Measurements from ENCODE around the gene CHCHD6. TPM values are rescaled to one million over a fixed set of nuclear protein-coding genes. Genes with fewer than 3 reads are reported as not detected.

CHCHD6 gene
- polyA plus RNA-seq, 1 donor from 2014 or later = 102 TPM

GRCh38 chr3:126867190-126867862 lies 163.3 kb downstream of the CHCHD6 start:
- Histone ChIP-seq H3K9me3 (ENCODE audit: low read length) (no peaks in the 10 kb centered on the region), H4K20me1 (ENCODE audit: insufficient read depth) (no peaks in the 10 kb centered on the region), H3K27me3 (ENCODE audit: insufficient read depth, low read depth, low read length) (no peaks in the 10 kb centered on the region), H3K9me2 (ENCODE audit: insufficient read depth, low read length) (no peaks in the 10 kb centered on the region), H3K4me2 (ENCODE audit: low read length) (no peak overlapping the region), H3K79me2 (replicated peaks; ENCODE audit: insufficient read depth, low read length) (no peaks in the 10 kb centered on the region), H3K4me3 (ENCODE audit: low read length) (peak overlapping the region; percentile 6), H3K9ac (ENCODE audit: low read length) (peak overlapping the region; percentile 9), H3K36me3 (ENCODE audit: insufficient read depth, low read length) (no peaks in the 10 kb centered on the region), H3K27ac (ENCODE audit: low read length) (peak overlapping the region; percentile 64), H2AFZ (ENCODE audit: low read depth, low read length) (no peak overlapping the region), H3F3A (ENCODE audit: insufficient read depth, low read length, poor library complexity, severe bottlenecking) (peaks cover 3% of the 10 kb centered on the region)
- TF ChIP-seq EP300 (conservative IDR thresholded peaks at IDR 0.05; ENCODE audit: poor library complexity, severe bottlenecking) = peak; percentile 13
- TF ChIP-seq TAF1 (IDR thresholded peaks at IDR 0.05; ENCODE audit: low read depth) = no peak

- Histone ChIP-seq H3K9me2 (ENCODE audit: insufficient read depth, low read length) (no peaks in the 10 kb centered on the region), H3F3A (ENCODE audit: insufficient read depth, low read length, poor library complexity, severe bottlenecking) (peaks cover 3% of the 10 kb centered on the region), H3K9ac (ENCODE audit: low read length) (no peak overlapping the region), H2AFZ (ENCODE audit: low read depth, low read length) (no peak overlapping the region), H3K27ac (ENCODE audit: low read length) (peak overlapping the region; percentile 64), H4K20me1 (ENCODE audit: insufficient read depth) (no peaks in the 10 kb centered on the region), H3K9me3 (ENCODE audit: low read length) (no peaks in the 10 kb centered on the region), H3K79me2 (replicated peaks; ENCODE audit: insufficient read depth, low read length) (no peaks in the 10 kb centered on the region), H3K27me3 (ENCODE audit: insufficient read depth, low read depth, low read length) (no peaks in the 10 kb centered on the region), H3K36me3 (ENCODE audit: insufficient read depth, low read length) (no peaks in the 10 kb centered on the region), H3K4me2 (ENCODE audit: low read length) (no peak overlapping the region), H3K4me3 (ENCODE audit: low read length) (peak overlapping the region; percentile 6)
- TF ChIP-seq TAF1 (IDR thresholded peaks at IDR 0.05; ENCODE audit: low read depth) (no peak), SMC3 (conservative IDR thresholded peaks at IDR 0.05; ENCODE audit: poor library complexity) (no peak), POLR2AphosphoS5 (IDR thresholded peaks at IDR 0.05) (no peak), RAD21 (conservative IDR thresholded peaks at IDR 0.05) (no peak), EP300 (conservative IDR thresholded peaks at IDR 0.05; ENCODE audit: poor library complexity, severe bottlenecking) (no peak), REST (IDR thresholded peaks at IDR 0.05; ENCODE audit: borderline replicate concordance) (no peak), EZH2 (IDR thresholded peaks at IDR 0.05; ENCODE audit: borderline replicate concordance, insufficient read depth, low read length, poor library complexity, severe bottlenecking) (no peak)
Observed at GRCh38 chr3:126867863-126868200, 163.8 kb downstream of the CHCHD6 start.

- Histone ChIP-seq H3K9ac (ENCODE audit: low read length) (no peak overlapping the region), H3K27ac (ENCODE audit: low read length) (no peak overlapping the region), H3K4me2 (ENCODE audit: low read length) (no peak overlapping the region), H3K4me3 (ENCODE audit: low read length) (no peak overlapping the region), H3F3A (ENCODE audit: insufficient read depth, low read length, poor library complexity, severe bottlenecking) (peaks cover 3% of the 10 kb centered on the region), H3K27me3 (ENCODE audit: insufficient read depth, low read depth, low read length) (no peaks in the 10 kb centered on the region), H3K9me3 (ENCODE audit: low read length) (no peaks in the 10 kb centered on the region), H2AFZ (ENCODE audit: low read depth, low read length) (no peak overlapping the region), H3K79me2 (replicated peaks; ENCODE audit: insufficient read depth, low read length) (no peaks in the 10 kb centered on the region), H3K9me2 (ENCODE audit: insufficient read depth, low read length) (no peaks in the 10 kb centered on the region), H3K36me3 (ENCODE audit: insufficient read depth, low read length) (no peaks in the 10 kb centered on the region), H4K20me1 (ENCODE audit: insufficient read depth) (no peaks in the 10 kb centered on the region)
- TF ChIP-seq EZH2 (IDR thresholded peaks at IDR 0.05; ENCODE audit: borderline replicate concordance, insufficient read depth, low read length, poor library complexity, severe bottlenecking) = no peak
- TF ChIP-seq TAF1 (IDR thresholded peaks at IDR 0.05; ENCODE audit: low read depth) = no peak
- TF ChIP-seq MXI1 (conservative IDR thresholded peaks at IDR 0.05; ENCODE audit: poor library complexity, severe bottlenecking) = no peak
- TF ChIP-seq POLR2AphosphoS5 (IDR thresholded peaks at IDR 0.05) = no peak
- TF ChIP-seq RAD21 (conservative IDR thresholded peaks at IDR 0.05) = no peak
- TF ChIP-seq CTCF (IDR thresholded peaks at IDR 0.05; ENCODE audit: poor library complexity, severe bottlenecking) = no peak
- TF ChIP-seq REST (IDR thresholded peaks at IDR 0.05; ENCODE audit: borderline replicate concordance) = no peak
- no peak for TF ChIP-seq SMC3 (conservative IDR thresholded peaks at IDR 0.05; ENCODE audit: poor library complexity)
- TF ChIP-seq EP300 (conservative IDR thresholded peaks at IDR 0.05; ENCODE audit: poor library complexity, severe bottlenecking) = no peak
Observed at GRCh38 chr3:126870608-126871210, 166.7 kb downstream of the CHCHD6 start.

All from neural cell (in vitro differentiated cells).